HEK293 (cell line): Measurements from ENCODE around the gene CATSPER1.

Experiments used
- KLF1 ChIP-seq: fragments of 450-650 bp; formaldehyde crosslinking; IDR thresholded peaks from 2 replicates; pipeline ENCODE4 v1.5.1; 2016; ENCODE audit warnings: missing biosample characterization, missing genetic modification characterization
- PATZ1 ChIP-seq: fragments of 450-650 bp; formaldehyde crosslinking; IDR thresholded peaks from 2 replicates; pipeline ENCODE4 v1.5.1; 2016; ENCODE audit warnings: missing biosample characterization, missing genetic modification characterization
- ZBTB44 ChIP-seq: fragments of 450-650 bp; IDR thresholded peaks from 2 replicates; pipeline ENCODE4 v1.5.1; 2018; ENCODE audit warnings: missing biosample characterization, mild to moderate bottlenecking, missing genetic modification characterization
- ZBTB48 ChIP-seq: fragments of 450-650 bp; formaldehyde crosslinking; IDR thresholded peaks from 2 replicates; pipeline ENCODE4 v1.5.1; 2016; ENCODE audit warnings: missing biosample characterization, missing genetic modification characterization
- ZIC2 ChIP-seq: fragments of 450-650 bp; formaldehyde crosslinking; IDR thresholded peaks from 2 replicates; pipeline ENCODE4 v1.5.1; 2016; ENCODE audit warnings: missing biosample characterization, missing genetic modification characterization
- ZNF132 ChIP-seq: fragments of 450-650 bp; formaldehyde crosslinking; IDR thresholded peaks from 2 replicates; pipeline ENCODE4 v1.5.1; 2017; ENCODE audit warnings: missing biosample characterization, missing genetic modification characterization, borderline replicate concordance
- ZNF138 ChIP-seq: fragments of 450-650 bp; formaldehyde crosslinking; IDR thresholded peaks from 2 replicates; pipeline ENCODE4 v1.5.1; 2016; ENCODE audit warnings: missing biosample characterization, missing genetic modification characterization, borderline replicate concordance
- ZNF354C ChIP-seq: fragments of 450-650 bp; formaldehyde crosslinking; IDR thresholded peaks from 2 replicates; pipeline ENCODE4 v1.5.1; 2016; ENCODE audit warnings: missing biosample characterization, missing genetic modification characterization, low read depth, borderline replicate concordance
- ZNF366 ChIP-seq: fragments of 450-650 bp; formaldehyde crosslinking; conservative IDR thresholded peaks from 2 replicates; pipeline ENCODE4 v1.5.1; 2016; ENCODE audit warnings: missing biosample characterization, missing genetic modification characterization
- ZNF391 ChIP-seq: fragments of 450-650 bp; formaldehyde crosslinking; IDR thresholded peaks from 2 replicates; pipeline ENCODE4 v1.5.1; 2016; ENCODE audit warnings: low read depth, missing biosample characterization, missing genetic modification characterization, borderline replicate concordance
- ZNF398 ChIP-seq: fragments of 450-650 bp; formaldehyde crosslinking; IDR thresholded peaks from 2 replicates; pipeline ENCODE4 v1.5.1; 2017; ENCODE audit warnings: missing biosample characterization, missing genetic modification characterization
- ZNF426 ChIP-seq: fragments of 450-650 bp; formaldehyde crosslinking; IDR thresholded peaks from 2 replicates; pipeline ENCODE4 v1.5.1; 2017; ENCODE audit warnings: missing biosample characterization, missing genetic modification characterization, mild to moderate bottlenecking, inconsistent platforms, moderate library complexity
- ZNF571 ChIP-seq: fragments of 450-650 bp; formaldehyde crosslinking; IDR thresholded peaks from 2 replicates; pipeline ENCODE4 v1.5.0; 2017; ENCODE audit warnings: missing biosample characterization, missing genetic modification characterization
- ZNF639 ChIP-seq: fragments of 450-650 bp; formaldehyde crosslinking; IDR thresholded peaks from 2 replicates; pipeline ENCODE4 v1.5.1; 2016; ENCODE audit warnings: missing biosample characterization, missing genetic modification characterization
- ZNF76 ChIP-seq: fragments of 450-650 bp; formaldehyde crosslinking; IDR thresholded peaks from 2 replicates; pipeline ENCODE4; 2016; ENCODE audit warnings: low read depth, missing biosample characterization, missing genetic modification characterization, borderline replicate concordance
- ZNF768 ChIP-seq: fragments of 450-650 bp; formaldehyde crosslinking; IDR thresholded peaks from 2 replicates; pipeline ENCODE4 v1.5.1; 2018; ENCODE audit warnings: missing biosample characterization, mild to moderate bottlenecking, missing genetic modification characterization
- ZNF837 ChIP-seq: fragments of 450-650 bp; formaldehyde crosslinking; IDR thresholded peaks from 2 replicates; pipeline ENCODE4 v1.5.1; 2016; ENCODE audit warnings: missing biosample characterization, missing genetic modification characterization
- ZNF843 ChIP-seq: fragments of 450-650 bp; formaldehyde crosslinking; IDR thresholded peaks from 2 replicates; pipeline ENCODE4 v1.5.1; 2016; ENCODE audit warnings: missing biosample characterization, missing genetic modification characterization
- ZSCAN16 ChIP-seq: fragments of 450-650 bp; formaldehyde crosslinking; IDR thresholded peaks from 2 replicates; pipeline ENCODE4 v1.5.1; 2016; ENCODE audit warnings: missing biosample characterization, missing genetic modification characterization

Gene CATSPER1

GRCh38 chr11:66070604-66071380 is 44.5 kb upstream of the CATSPER1 start (continued):
- 0 out of 2 replicates have a peak, but pooled peaks have one; percentile 34 for TF ChIP-seq PATZ1 (tag by site-specific recombination)
- TF ChIP-seq ZNF76 (tag by site-specific recombination), result no peak
- TF ChIP-seq ZNF138 (tag by site-specific recombination), result no peak
- TF ChIP-seq ZNF366 (tag by site-specific recombination), result no peak
- TF ChIP-seq ZNF391 (tag by site-specific recombination), result no peak
- no peak for TF ChIP-seq ZNF354C
- no peak for TF ChIP-seq ZNF132 (tag by site-specific recombination)
- TF ChIP-seq ZNF843, result no peak
- TF ChIP-seq ZNF837 (tag by site-specific recombination), result no peak
- no peak for TF ChIP-seq ZNF571 (tag by site-specific recombination)
- TF ChIP-seq ZNF768 (tag by site-specific recombination), result no peak
- TF ChIP-seq ZSCAN16 (tag by site-specific recombination), result no peak
- TF ChIP-seq ZNF398 (tag by site-specific recombination), result 0 out of 2 replicates have a peak, but pooled peaks have one; percentile 17
- TF ChIP-seq KLF1 (tag by site-specific recombination), result peak; percentile 81
- TF ChIP-seq ZNF639 (tag by site-specific recombination), result no peak
- no peak for TF ChIP-seq ZBTB48 (tag by site-specific recombination)
- TF ChIP-seq ZBTB44 (tag by site-specific recombination), result no peak
- TF ChIP-seq ZIC2 (tag by site-specific recombination), result no peak
- TF ChIP-seq ZNF426 (tag by site-specific recombination), result no peak
